ENCODE measurements around the gene FADS2. TPM values are rescaled to one million over a fixed set of nuclear protein-coding genes. Genes with fewer than 3 reads are reported as not detected.

FADS2 gene
- total and polyA plus RNA-seq, 2 experiments from 2014 or later = 5.2 to 5.5 TPM

DNA sequence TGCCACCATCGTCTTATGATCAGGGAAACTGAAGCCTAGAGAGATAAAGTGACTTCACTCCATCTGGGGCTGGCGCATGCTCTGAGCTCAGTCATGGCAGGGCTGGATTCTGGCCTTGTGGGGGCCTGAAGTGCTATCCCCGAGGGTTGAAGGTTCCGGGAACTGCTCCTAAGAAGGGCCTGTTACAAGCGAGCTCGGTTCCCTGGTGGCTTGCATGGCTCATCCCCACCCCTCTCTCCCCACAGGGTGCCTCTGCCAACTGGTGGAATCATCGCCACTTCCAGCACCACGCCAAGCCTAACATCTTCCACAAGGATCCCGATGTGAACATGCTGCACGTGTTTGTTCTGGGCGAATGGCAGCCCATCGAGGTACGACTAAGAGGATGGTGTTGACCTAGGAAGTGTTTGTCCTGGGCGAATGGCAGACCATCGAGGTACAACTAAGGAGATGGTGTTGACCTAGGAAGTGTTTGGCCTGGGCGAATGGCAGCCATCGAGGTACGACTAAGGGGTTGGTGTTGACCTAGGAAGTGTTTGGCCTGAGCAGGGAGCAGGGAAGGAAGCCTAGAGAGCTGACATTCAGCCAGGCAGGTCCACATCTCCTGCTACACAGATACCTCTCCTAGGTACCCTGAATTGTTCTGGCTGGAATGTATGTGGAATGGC lies 19.9 kb downstream of the FADS2 start:
- 93 to 99% methylated on average over 18 of the region's 18 CpGs for WGBS, 2 experiments (ENCODE audit: low coverage in 1 of 2, low lambda C conversion rate in 2 of 2, missing lambda C conversion rate in 2 of 2)
- no peaks in the 10 kb centered on the region for H3K9me2 ChIP-seq (ENCODE audit: insufficient read depth)
- DNase-seq = no peak
- TF ChIP-seq EZH2phosphoT487 (IDR thresholded peaks at IDR 0.05; ENCODE audit: insufficient read depth, low read depth) (no peak), EZH2 (IDR thresholded peaks at IDR 0.05; ENCODE audit: insufficient read depth, poor library complexity, severe bottlenecking) (no peak)
- H3K4me1 ChIP-seq (ENCODE audit: insufficient read depth) = no peaks in the 10 kb centered on the region
- no peak overlapping the region for H3K9ac ChIP-seq
- no peaks in the 10 kb centered on the region for H4K20me1 ChIP-seq (ENCODE audit: insufficient read depth)
- H3K27me3 ChIP-seq (replicated peaks; ENCODE audit: insufficient read depth) = no peaks in the 10 kb centered on the region
- no peaks in the 10 kb centered on the region for H3K36me3 ChIP-seq (ENCODE audit: low read depth)
- no peak overlapping the region for H3K4me3 ChIP-seq
- no peaks in the 10 kb centered on the region for H3K79me2 ChIP-seq (ENCODE audit: insufficient read depth)
- no peak overlapping the region for H3K27ac ChIP-seq
- in situ Hi-C loops (cut with MboI) = no loop called here
- no peak overlapping the region for H3K4me2 ChIP-seq (ENCODE audit: unreplicated experiment)
- H2AFZ ChIP-seq = no peak overlapping the region
- H3K9me3 ChIP-seq (ENCODE audit: low read depth) = no peaks in the 10 kb centered on the region
- H3F3A ChIP-seq (ENCODE audit: insufficient read depth) = no peaks in the 10 kb centered on the region

DNA sequence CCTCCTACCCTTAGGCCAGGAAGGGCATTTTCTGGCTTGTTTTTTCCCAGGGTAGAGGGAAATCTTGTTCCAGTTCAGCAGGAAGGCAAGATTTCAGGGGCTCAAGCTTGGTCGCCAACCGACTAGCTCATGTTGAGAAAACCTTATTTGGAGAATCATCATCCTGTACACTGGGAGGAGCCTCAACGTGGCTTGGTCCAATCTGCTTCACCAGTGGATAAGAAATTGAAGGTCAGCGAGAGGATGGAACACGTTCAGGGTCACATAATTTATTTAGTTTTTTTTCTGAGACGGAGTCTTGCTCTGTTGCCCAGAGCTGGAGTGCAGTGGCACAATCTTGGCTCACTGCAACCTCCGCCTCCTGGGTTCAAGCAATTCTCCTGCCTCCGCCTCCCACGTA lies 20.5 kb downstream of the FADS2 start:
- Histone ChIP-seq H3K27me3 (replicated peaks; ENCODE audit: insufficient read depth) (no peaks in the 10 kb centered on the region), H3K9ac (no peak overlapping the region), H3K4me1 (ENCODE audit: insufficient read depth) (no peaks in the 10 kb centered on the region), H4K20me1 (ENCODE audit: insufficient read depth) (no peaks in the 10 kb centered on the region), H3K27ac (no peak overlapping the region), H3K9me2 (ENCODE audit: insufficient read depth) (no peaks in the 10 kb centered on the region), H2AFZ (no peak overlapping the region), H3K4me2 (ENCODE audit: unreplicated experiment) (no peak overlapping the region), H3K4me3 (no peak overlapping the region), H3F3A (ENCODE audit: insufficient read depth) (no peaks in the 10 kb centered on the region), H3K79me2 (ENCODE audit: insufficient read depth) (no peaks in the 10 kb centered on the region), H3K9me3 (ENCODE audit: low read depth) (no peaks in the 10 kb centered on the region), H3K36me3 (ENCODE audit: low read depth) (no peaks in the 10 kb centered on the region)
- TF ChIP-seq EZH2 (IDR thresholded peaks at IDR 0.05; ENCODE audit: insufficient read depth, poor library complexity, severe bottlenecking) = no peak
- no peak for TF ChIP-seq EZH2phosphoT487 (IDR thresholded peaks at IDR 0.05; ENCODE audit: insufficient read depth, low read depth)
- DNase-seq = no peak
- in situ Hi-C loops (cut with MboI) = no loop called here
- WGBS, 2 experiments (ENCODE audit: low coverage in 1 of 2, low lambda C conversion rate in 2 of 2, missing lambda C conversion rate in 2 of 2) = 89 to 91% methylated on average over 9 of the region's 9 CpGs

- Histone ChIP-seq H3K27me3 (replicated peaks; ENCODE audit: insufficient read depth) (no peaks in the 10 kb centered on the region), H3K9me3 (ENCODE audit: low read depth) (no peaks in the 10 kb centered on the region), H3K79me2 (ENCODE audit: insufficient read depth) (no peaks in the 10 kb centered on the region), H3K27ac (no peak overlapping the region), H3K4me1 (ENCODE audit: insufficient read depth) (no peaks in the 10 kb centered on the region), H4K20me1 (ENCODE audit: insufficient read depth) (no peaks in the 10 kb centered on the region), H3K36me3 (ENCODE audit: low read depth) (no peaks in the 10 kb centered on the region), H2AFZ (no peak overlapping the region), H3K4me3 (no peak overlapping the region), H3K9ac (no peak overlapping the region), H3F3A (ENCODE audit: insufficient read depth) (no peaks in the 10 kb centered on the region), H3K4me2 (ENCODE audit: unreplicated experiment) (no peak overlapping the region), H3K9me2 (ENCODE audit: insufficient read depth) (no peaks in the 10 kb centered on the region)
- WGBS, 2 experiments (ENCODE audit: low coverage in 1 of 2, low lambda C conversion rate in 2 of 2, missing lambda C conversion rate in 2 of 2) = 80% methylated on average over 7 of the region's 7 CpGs
- TF ChIP-seq EZH2 (IDR thresholded peaks at IDR 0.05; ENCODE audit: insufficient read depth, poor library complexity, severe bottlenecking) = no peak
- no peak for TF ChIP-seq EZH2phosphoT487 (IDR thresholded peaks at IDR 0.05; ENCODE audit: insufficient read depth, low read depth)
- DNase-seq = no peak
- in situ Hi-C loops (cut with MboI) = no loop called here
Measured at GRCh38 chr11:61850687-61851086, 22.6 kb downstream of the FADS2 start.

GRCh38 chr11:61851113-61851899 lies 23.2 kb downstream of the FADS2 start:
- Histone ChIP-seq H3K36me3 (ENCODE audit: low read depth) (no peaks in the 10 kb centered on the region), H3K9me2 (ENCODE audit: insufficient read depth) (no peaks in the 10 kb centered on the region), H3K9me3 (ENCODE audit: low read depth) (no peaks in the 10 kb centered on the region), H3K4me3 (no peak overlapping the region), H3K27me3 (replicated peaks; ENCODE audit: insufficient read depth) (no peaks in the 10 kb centered on the region), H3K9ac (no peak overlapping the region), H3F3A (ENCODE audit: insufficient read depth) (no peaks in the 10 kb centered on the region), H3K79me2 (ENCODE audit: insufficient read depth) (no peaks in the 10 kb centered on the region), H3K27ac (no peak overlapping the region), H4K20me1 (ENCODE audit: insufficient read depth) (no peaks in the 10 kb centered on the region), H2AFZ (no peak overlapping the region), H3K4me2 (ENCODE audit: unreplicated experiment) (no peak overlapping the region), H3K4me1 (ENCODE audit: insufficient read depth) (no peaks in the 10 kb centered on the region)
- no peak for DNase-seq
- no peak for TF ChIP-seq EZH2phosphoT487 (IDR thresholded peaks at IDR 0.05; ENCODE audit: insufficient read depth, low read depth)
- no peak for TF ChIP-seq EZH2 (IDR thresholded peaks at IDR 0.05; ENCODE audit: insufficient read depth, poor library complexity, severe bottlenecking)
- in situ Hi-C loops (cut with MboI) = no loop called here
- WGBS, 2 experiments (ENCODE audit: low coverage in 1 of 2, low lambda C conversion rate in 2 of 2, missing lambda C conversion rate in 2 of 2) = 94 to 96% methylated on average over 24 of the region's 24 CpGs

Data from GM23248 (cell line).